DMS79 (cell line): Measurements from ENCODE around the gene DNM2.
"Not testable (repeated sequence)": the region's sequence is repeated elsewhere in the genome, so short reads cannot be mapped to it uniquely, and the experiment has no call there.

Experiments used
- DNase-seq: peaks from one replicate; lab custom pipeline; 2025; lab: John Stamatoyannopoulos, UW

Gene DNM2

GRCh38 chr19:10717356-10718204 lies at the start of gene DNM2:
Gene DNM2 (plus strand): TSS chr19:10718079. CDS start chr19:10718243, 164 bp downstream.
- DNase-seq, result peak; percentile 100

- no peak for DNase-seq
Observed at GRCh38 chr19:10669246-10669645, 48.6 kb upstream of the DNM2 start.

- no peak for DNase-seq
Observed at GRCh38 chr19:10670182-10670581, 47.7 kb upstream of the DNM2 start.

- DNase-seq, result no peak
Observed at GRCh38 chr19:10670876-10671804, 46.7 kb upstream of the DNM2 start.

- not testable (repeated sequence) for DNase-seq
Observed at GRCh38 chr19:10671922-10672321, 46.0 kb upstream of the DNM2 start.

GRCh38 chr19:10675214-10675613 lies 42.7 kb upstream of the DNM2 start:
- not testable (repeated sequence) for DNase-seq

- no peak for DNase-seq
Observed at GRCh38 chr19:10677751-10678150, 40.1 kb upstream of the DNM2 start.

GRCh38 chr19:10678813-10679212 lies 39.1 kb upstream of the DNM2 start:
- DNase-seq, result no peak

- no peak for DNase-seq
Observed at GRCh38 chr19:10679743-10680142, 38.1 kb upstream of the DNM2 start.

- DNase-seq, result no peak
Observed at GRCh38 chr19:10680545-10681135, 37.2 kb upstream of the DNM2 start.

- no peak for DNase-seq
Observed at GRCh38 chr19:10681658-10682057, 36.2 kb upstream of the DNM2 start.

GRCh38 chr19:10682397-10683063 lies 35.3 kb upstream of the DNM2 start:
- no peak for DNase-seq

- no peak for DNase-seq
Observed at GRCh38 chr19:10683064-10683426, 34.8 kb upstream of the DNM2 start.

- DNase-seq, result no peak
Observed at GRCh38 chr19:10683582-10683981, 34.3 kb upstream of the DNM2 start.

- no peak for DNase-seq
Observed at GRCh38 chr19:10685210-10685609, 32.7 kb upstream of the DNM2 start.

GRCh38 chr19:10686193-10686592 lies 31.7 kb upstream of the DNM2 start:
- no peak for DNase-seq

GRCh38 chr19:10686661-10687517 lies 31.0 kb upstream of the DNM2 start:
- DNase-seq, result no peak

- DNase-seq, result no peak
Observed at GRCh38 chr19:10687518-10688288, 30.2 kb upstream of the DNM2 start.

- DNase-seq, result no peak
Observed at GRCh38 chr19:10688545-10689280, 29.2 kb upstream of the DNM2 start.
